HepG2 (cell line): Measurements from ENCODE around the gene MACROD2. TPM values are rescaled to one million over a fixed set of nuclear protein-coding genes. Genes with fewer than 3 reads are reported as not detected.

Source experiments
- FOXA1 ChIP-seq, 2 experiments: fragments of 450-650 bp in 1 of 2; sonication (generic) in 1 of 2; formaldehyde crosslinking in 1 of 2; IDR thresholded peaks; 2 replicates each; pipeline versions ENCODE4 v1.4.0 to v1.6.1; 2016 to 2020; ENCODE audit warnings: missing genetic modification reagents in 1 of 2
- HDAC2 ChIP-seq: sonication (generic); formaldehyde crosslinking; IDR thresholded peaks from 2 replicates; pipeline ENCODE4 v1.4.0; 2020; ENCODE audit warnings: missing genetic modification reagents
- HMG20A ChIP-seq: IDR thresholded peaks from 2 replicates; pipeline ENCODE4 v1.6.1; 2016; ENCODE audit warnings: borderline replicate concordance
- THYN1 ChIP-seq: sonication (generic); formaldehyde crosslinking; IDR thresholded peaks from 2 replicates; pipeline ENCODE4 v1.8.1; 2023; ENCODE audit warnings: low read depth, mild to moderate bottlenecking, moderate library complexity, missing genetic modification reagents, borderline replicate concordance
- ZNF24 ChIP-seq: fragments of 450-650 bp; IDR thresholded peaks from 2 replicates; pipeline ENCODE4 v1.6.1; 2017; ENCODE audit warnings: antibody characterized with exemption, mild to moderate bottlenecking
- ZNF772 ChIP-seq: sonication (generic); formaldehyde crosslinking; IDR thresholded peaks from 2 replicates; pipeline ENCODE4 v1.5.0; 2020; ENCODE audit warnings: mild to moderate bottlenecking, missing genetic modification reagents
- ZNF878 ChIP-seq: sonication (generic); formaldehyde crosslinking; IDR thresholded peaks from 2 replicates; pipeline ENCODE4 v1.8.1; 2023; ENCODE audit warnings: mild to moderate bottlenecking, missing genetic modification reagents, moderate library complexity
- polyA plus RNA-seq, 8 experiments: library from polyadenylated mRNA; depleted of rRNA in 3 of 8; stranded (reverse) in 7 of 8; unstranded in 1 of 8; fragments of >200 nt; fragmentation: Illumina TruSeq in 4 of 8; extraction: Trizol in 4 of 8; gene quantifications; 2 replicates each; pipeline versions ENCODE4 v1.2.1 to v1.2.3, GENCODE V29; 2011 to 2016; ENCODE audit warnings: low read depth in 4 of 8, missing spikeins in 1 of 8, mixed read lengths in 1 of 8; ENCODE audit not compliant: insufficient read depth in 1 of 8
- total RNA-seq, 5 experiments: library from RNA; depleted of rRNA; stranded (reverse); fragments of >200 nt; fragmentation: Illumina TruSeq; extraction: Trizol; gene quantifications; 2 replicates each; pipeline ENCODE4 v1.2.3, GENCODE V29; 2016; ENCODE audit warnings: low read depth in 1 of 5
- TF ChIP-seq, protein P1 (sequence below): sonication (generic); formaldehyde crosslinking; IDR thresholded peaks from 2 replicates; pipeline ENCODE4 v1.5.1; 2020; ENCODE audit warnings: mild to moderate bottlenecking, moderate library complexity, missing genetic modification reagents
- TF ChIP-seq, protein P2 (sequence below): fragments of 450-650 bp; IDR thresholded peaks from 2 replicates; pipeline ENCODE4 v1.6.1; 2017; ENCODE audit warnings: mild to moderate bottlenecking
- TF ChIP-seq, protein P3 (sequence below): sonication (generic); formaldehyde crosslinking; IDR thresholded peaks from 2 replicates; pipeline ENCODE4 v1.4.0; 2020; ENCODE audit warnings: mild to moderate bottlenecking, missing genetic modification reagents

MACROD2 gene
- total and polyA plus RNA-seq, 2 of the 13 experiments (the other 11 are each of a cell fraction or from before 2014, with no cell fraction given): 0.13 to 0.51 TPM

DNA sequence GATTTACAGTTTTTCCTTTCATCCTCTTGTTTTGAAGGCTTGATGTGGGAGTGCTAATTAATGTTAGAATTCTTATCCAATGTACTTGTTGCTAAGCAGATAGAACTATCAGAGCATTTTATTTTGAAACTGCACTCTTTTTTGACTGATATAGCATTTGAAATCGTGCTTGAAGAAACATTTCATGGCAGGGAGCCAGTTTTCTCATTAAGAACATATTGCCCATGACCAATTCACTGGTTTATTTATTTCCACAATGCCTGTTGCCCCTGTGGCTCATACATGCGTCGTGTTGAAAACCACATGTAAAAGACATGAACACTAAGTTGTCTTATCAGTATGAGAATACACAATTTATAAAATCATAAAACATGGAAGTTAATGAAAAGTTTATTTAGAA lies 821.8 kb downstream of the MACROD2 start (continued):
- TF ChIP-seq, protein P1, sequence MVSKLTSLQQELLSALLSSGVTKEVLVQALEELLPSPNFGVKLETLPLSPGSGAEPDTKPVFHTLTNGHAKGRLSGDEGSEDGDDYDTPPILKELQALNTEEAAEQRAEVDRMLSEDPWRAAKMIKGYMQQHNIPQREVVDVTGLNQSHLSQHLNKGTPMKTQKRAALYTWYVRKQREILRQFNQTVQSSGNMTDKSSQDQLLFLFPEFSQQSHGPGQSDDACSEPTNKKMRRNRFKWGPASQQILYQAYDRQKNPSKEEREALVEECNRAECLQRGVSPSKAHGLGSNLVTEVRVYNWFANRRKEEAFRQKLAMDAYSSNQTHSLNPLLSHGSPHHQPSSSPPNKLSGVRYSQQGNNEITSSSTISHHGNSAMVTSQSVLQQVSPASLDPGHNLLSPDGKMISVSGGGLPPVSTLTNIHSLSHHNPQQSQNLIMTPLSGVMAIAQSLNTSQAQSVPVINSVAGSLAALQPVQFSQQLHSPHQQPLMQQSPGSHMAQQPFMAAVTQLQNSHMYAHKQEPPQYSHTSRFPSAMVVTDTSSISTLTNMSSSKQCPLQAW: no peak
- no peak for TF ChIP-seq FOXA1 (IDR thresholded peaks at IDR 0.05)
- no peak for TF ChIP-seq FOXA1 (CRISPR knock-in tag; IDR thresholded peaks at IDR 0.05)
- TF ChIP-seq HDAC2: no peak
- TF ChIP-seq, protein P2, sequence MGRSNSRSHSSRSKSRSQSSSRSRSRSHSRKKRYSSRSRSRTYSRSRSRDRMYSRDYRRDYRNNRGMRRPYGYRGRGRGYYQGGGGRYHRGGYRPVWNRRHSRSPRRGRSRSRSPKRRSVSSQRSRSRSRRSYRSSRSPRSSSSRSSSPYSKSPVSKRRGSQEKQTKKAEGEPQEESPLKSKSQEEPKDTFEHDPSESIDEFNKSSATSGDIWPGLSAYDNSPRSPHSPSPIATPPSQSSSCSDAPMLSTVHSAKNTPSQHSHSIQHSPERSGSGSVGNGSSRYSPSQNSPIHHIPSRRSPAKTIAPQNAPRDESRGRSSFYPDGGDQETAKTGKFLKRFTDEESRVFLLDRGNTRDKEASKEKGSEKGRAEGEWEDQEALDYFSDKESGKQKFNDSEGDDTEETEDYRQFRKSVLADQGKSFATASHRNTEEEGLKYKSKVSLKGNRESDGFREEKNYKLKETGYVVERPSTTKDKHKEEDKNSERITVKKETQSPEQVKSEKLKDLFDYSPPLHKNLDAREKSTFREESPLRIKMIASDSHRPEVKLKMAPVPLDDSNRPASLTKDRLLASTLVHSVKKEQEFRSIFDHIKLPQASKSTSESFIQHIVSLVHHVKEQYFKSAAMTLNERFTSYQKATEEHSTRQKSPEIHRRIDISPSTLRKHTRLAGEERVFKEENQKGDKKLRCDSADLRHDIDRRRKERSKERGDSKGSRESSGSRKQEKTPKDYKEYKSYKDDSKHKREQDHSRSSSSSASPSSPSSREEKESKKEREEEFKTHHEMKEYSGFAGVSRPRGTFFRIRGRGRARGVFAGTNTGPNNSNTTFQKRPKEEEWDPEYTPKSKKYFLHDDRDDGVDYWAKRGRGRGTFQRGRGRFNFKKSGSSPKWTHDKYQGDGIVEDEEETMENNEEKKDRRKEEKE: no peak
- TF ChIP-seq THYN1 (CRISPR knock-in tag): no peak
- no peak for TF ChIP-seq ZNF24
- no peak for TF ChIP-seq ZNF878 (CRISPR knock-in tag)
- TF ChIP-seq, protein P3, sequence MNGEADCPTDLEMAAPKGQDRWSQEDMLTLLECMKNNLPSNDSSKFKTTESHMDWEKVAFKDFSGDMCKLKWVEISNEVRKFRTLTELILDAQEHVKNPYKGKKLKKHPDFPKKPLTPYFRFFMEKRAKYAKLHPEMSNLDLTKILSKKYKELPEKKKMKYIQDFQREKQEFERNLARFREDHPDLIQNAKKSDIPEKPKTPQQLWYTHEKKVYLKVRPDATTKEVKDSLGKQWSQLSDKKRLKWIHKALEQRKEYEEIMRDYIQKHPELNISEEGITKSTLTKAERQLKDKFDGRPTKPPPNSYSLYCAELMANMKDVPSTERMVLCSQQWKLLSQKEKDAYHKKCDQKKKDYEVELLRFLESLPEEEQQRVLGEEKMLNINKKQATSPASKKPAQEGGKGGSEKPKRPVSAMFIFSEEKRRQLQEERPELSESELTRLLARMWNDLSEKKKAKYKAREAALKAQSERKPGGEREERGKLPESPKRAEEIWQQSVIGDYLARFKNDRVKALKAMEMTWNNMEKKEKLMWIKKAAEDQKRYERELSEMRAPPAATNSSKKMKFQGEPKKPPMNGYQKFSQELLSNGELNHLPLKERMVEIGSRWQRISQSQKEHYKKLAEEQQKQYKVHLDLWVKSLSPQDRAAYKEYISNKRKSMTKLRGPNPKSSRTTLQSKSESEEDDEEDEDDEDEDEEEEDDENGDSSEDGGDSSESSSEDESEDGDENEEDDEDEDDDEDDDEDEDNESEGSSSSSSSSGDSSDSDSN: no peak
- TF ChIP-seq HMG20A (CRISPR knock-in tag): no peak
- no peak for TF ChIP-seq ZNF772 (CRISPR knock-in tag)
